GM12878 (cell line): ENCODE data around the gene STXBP1. TPM values are rescaled to one million over a fixed set of nuclear protein-coding genes. Genes with fewer than 3 reads are reported as not detected.

Experiments
- ATF7 ChIP-seq: fragments of 450-650 bp; IDR thresholded peaks from 2 replicates; pipeline ENCODE4 v1.6.1; 2016; ENCODE audit warnings: low read depth, mild to moderate bottlenecking
- CBX3 ChIP-seq: fragments of 200-600 bp; sonication (generic); IDR thresholded peaks from 2 replicates; pipeline ENCODE4 v1.6.1; 2016; ENCODE audit warnings: low read depth, borderline replicate concordance
- DPF2 ChIP-seq: fragments of 450-650 bp; IDR thresholded peaks from 2 replicates; pipeline ENCODE4 v1.6.1; 2017; ENCODE audit warnings: mild to moderate bottlenecking
- EGR1 ChIP-seq, 2 experiments: IDR thresholded peaks; 1 replicate in 1 of 2; 2 replicates in 1 of 2; pipeline ENCODE4 v1.6.1; 2011 to 2012; ENCODE audit warnings: low read depth in 2 of 2, low read length in 2 of 2, borderline replicate concordance in 1 of 2, mild to moderate bottlenecking in 1 of 2, moderate library complexity in 1 of 2
- EP300 ChIP-seq, 2 experiments: fragments of 150-350 bp in 1 of 2; IDR thresholded peaks; 2 replicates each; pipeline ENCODE4 v1.6.1; 2011 to 2012; ENCODE audit warnings: low read depth in 2 of 2, low read length in 2 of 2, borderline replicate concordance in 1 of 2, improper control_type of control experiment in 1 of 2, inconsistent platforms in 1 of 2; ENCODE audit not compliant: control insufficient read depth in 1 of 2
- FOXM1 ChIP-seq: IDR thresholded peaks from 2 replicates; pipeline ENCODE4 v1.6.1; 2012; ENCODE audit warnings: low read depth, mild to moderate bottlenecking, inconsistent platforms, low read length, moderate library complexity
- KAT2A ChIP-seq: conservative IDR thresholded peaks from 2 replicates; pipeline ENCODE4 v1.6.1; 2011; ENCODE audit warnings: low read depth, low read length; ENCODE audit not compliant: control insufficient read depth
- MEF2A ChIP-seq: IDR thresholded peaks from 2 replicates; pipeline ENCODE4 v1.6.1; 2011; ENCODE audit warnings: low read depth, mild to moderate bottlenecking, low read length, moderate library complexity; ENCODE audit not compliant: insufficient read depth
- MTA3 ChIP-seq: IDR thresholded peaks from 2 replicates; pipeline ENCODE4 v1.6.1; 2012; ENCODE audit warnings: low read length, inconsistent platforms, borderline replicate concordance
- NFXL1 ChIP-seq: fragments of 450-650 bp; IDR thresholded peaks from 2 replicates; pipeline ENCODE4 v1.6.1; 2017; ENCODE audit warnings: antibody characterized with exemption, mild to moderate bottlenecking, borderline replicate concordance
- NR2C2 ChIP-seq: IDR thresholded peaks from 2 replicates; pipeline ENCODE4 v1.6.1; 2011; ENCODE audit warnings: borderline replicate concordance, low read depth; ENCODE audit not compliant: control insufficient read depth, insufficient read length
- POLR2A ChIP-seq: IDR thresholded peaks from 2 replicates; pipeline ENCODE4 v1.6.1; 2011; ENCODE audit warnings: low read depth, mild to moderate bottlenecking, low read length
- POLR2AphosphoS5 ChIP-seq: IDR thresholded peaks from 2 replicates; pipeline ENCODE4 v1.6.1; 2011; ENCODE audit warnings: mild to moderate bottlenecking, low read length, inconsistent platforms
- STAT1 ChIP-seq: fragments of 450-650 bp; conservative IDR thresholded peaks from 2 replicates; pipeline ENCODE4 v1.6.1; 2014; ENCODE audit warnings: antibody characterized with exemption, mild to moderate bottlenecking
- SUZ12 ChIP-seq: fragments of 200-600 bp; sonication (generic); IDR thresholded peaks from one replicate; pipeline ENCODE4 v1.6.1; 2018; ENCODE audit warnings: antibody characterized with exemption, mild to moderate bottlenecking; ENCODE audit not compliant: unreplicated experiment
- YBX1 ChIP-seq: fragments of 450-650 bp; IDR thresholded peaks from 2 replicates; pipeline ENCODE4 v1.6.1; 2016; ENCODE audit warnings: antibody characterized with exemption
- ZNF384 ChIP-seq: IDR thresholded peaks from 2 replicates; pipeline ENCODE4 v1.6.1; 2012; ENCODE audit warnings: low read depth, mild to moderate bottlenecking, low read length, improper control_type of control experiment, borderline replicate concordance
- polyA plus RNA-seq, 11 experiments: library from polyadenylated mRNA; depleted of rRNA in 4 of 11; unstranded in 6 of 11; stranded (reverse) in 5 of 11; fragments of >200 nt; fragmentation: Nextera tagmentation in 4 of 11; fragmentation: Illumina TruSeq in 1 of 11; extraction: Ambion mirVana in 4 of 11; extraction: Trizol in 1 of 11; gene quantifications; 1 replicate in 1 of 11; 2 replicates in 10 of 11; pipeline versions ENCODE4 v1.2.1 to v1.2.3, GENCODE V29; 2011 to 2016; ENCODE audit warnings: inconsistent platforms in 2 of 11, missing spikeins in 2 of 11, low read depth in 1 of 11
- total RNA-seq, 4 experiments: library from RNA; depleted of rRNA in 3 of 4; stranded (reverse); fragments of >200 nt in 3 of 4; fragmentation: Illumina TruSeq in 1 of 4; extraction: Trizol in 1 of 4; gene quantifications; 2 replicates each; pipeline versions ENCODE4 v1.2.1 to v1.2.3, GENCODE V29; 2013 to 2021
- TF ChIP-seq, protein P1 (sequence below): fragments of 450-650 bp; formaldehyde crosslinking; IDR thresholded peaks from 2 replicates; pipeline ENCODE4 v1.4.0; 2022; ENCODE audit warnings: mild to moderate bottlenecking, moderate library complexity
- TF ChIP-seq, protein P2 (sequence below): IDR thresholded peaks from 2 replicates; pipeline ENCODE4 v1.6.1; 2011; ENCODE audit warnings: low read depth, mild to moderate bottlenecking, low read length, moderate library complexity, borderline replicate concordance; ENCODE audit errors: extremely low read depth
- TF ChIP-seq, protein P3 (sequence below): fragments of 150-350 bp; IDR thresholded peaks from 2 replicates; pipeline ENCODE4 v1.6.1; 2016; ENCODE audit warnings: low read depth, low read length

STXBP1 gene
- total and polyA plus RNA-seq, 10 of the 15 experiments (the other 5 are each of a cell fraction or from before 2014, with no cell fraction given): 0.08 to 0.85 (median 0.31) TPM; not detected in 3

DNA sequence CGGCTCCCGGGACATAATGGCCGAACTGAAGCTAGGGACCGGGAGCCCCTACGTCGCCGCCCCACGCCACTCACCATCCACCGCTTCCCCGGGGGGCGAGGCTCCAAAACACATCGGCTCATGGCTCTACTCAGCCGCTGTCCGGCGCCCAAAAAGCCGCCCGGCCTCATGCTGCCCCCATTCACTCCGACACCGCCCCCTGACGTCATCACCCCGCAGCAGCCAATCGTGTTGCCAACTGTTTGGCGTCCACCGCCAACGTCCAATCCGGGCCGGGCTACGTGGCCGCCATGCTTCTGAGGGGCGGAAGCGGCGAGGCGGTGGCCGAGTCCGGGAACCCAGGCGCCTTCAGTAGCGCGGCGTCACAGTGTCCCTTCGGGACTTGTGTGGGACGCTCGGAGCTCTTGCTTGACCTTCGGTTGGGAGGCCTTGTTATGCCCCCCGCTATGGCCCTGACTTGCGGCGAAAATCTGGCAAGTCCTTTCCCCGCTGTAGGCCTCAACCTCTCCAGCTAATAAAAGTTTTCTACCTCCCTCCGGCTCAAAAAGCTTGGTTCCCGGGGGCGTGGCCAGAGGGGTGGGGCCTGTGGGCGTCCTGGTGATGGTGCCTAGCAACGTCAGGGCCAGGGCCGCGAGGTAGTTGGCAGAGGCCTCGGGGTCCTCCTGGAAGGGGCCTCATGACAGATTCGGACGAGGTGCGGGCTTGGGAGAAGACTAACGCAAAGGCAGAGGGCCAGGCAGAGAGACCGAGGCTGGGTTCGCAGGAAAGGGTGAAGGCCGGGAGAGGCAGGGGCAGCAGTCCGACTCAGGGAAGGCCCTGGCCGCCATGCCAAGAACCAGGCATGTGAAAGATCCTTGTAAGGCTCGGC lies 103.6 kb downstream of the STXBP1 start, which contains the start of the genes PTRH1 and TTC16 (continued):
- TF ChIP-seq, protein P1, sequence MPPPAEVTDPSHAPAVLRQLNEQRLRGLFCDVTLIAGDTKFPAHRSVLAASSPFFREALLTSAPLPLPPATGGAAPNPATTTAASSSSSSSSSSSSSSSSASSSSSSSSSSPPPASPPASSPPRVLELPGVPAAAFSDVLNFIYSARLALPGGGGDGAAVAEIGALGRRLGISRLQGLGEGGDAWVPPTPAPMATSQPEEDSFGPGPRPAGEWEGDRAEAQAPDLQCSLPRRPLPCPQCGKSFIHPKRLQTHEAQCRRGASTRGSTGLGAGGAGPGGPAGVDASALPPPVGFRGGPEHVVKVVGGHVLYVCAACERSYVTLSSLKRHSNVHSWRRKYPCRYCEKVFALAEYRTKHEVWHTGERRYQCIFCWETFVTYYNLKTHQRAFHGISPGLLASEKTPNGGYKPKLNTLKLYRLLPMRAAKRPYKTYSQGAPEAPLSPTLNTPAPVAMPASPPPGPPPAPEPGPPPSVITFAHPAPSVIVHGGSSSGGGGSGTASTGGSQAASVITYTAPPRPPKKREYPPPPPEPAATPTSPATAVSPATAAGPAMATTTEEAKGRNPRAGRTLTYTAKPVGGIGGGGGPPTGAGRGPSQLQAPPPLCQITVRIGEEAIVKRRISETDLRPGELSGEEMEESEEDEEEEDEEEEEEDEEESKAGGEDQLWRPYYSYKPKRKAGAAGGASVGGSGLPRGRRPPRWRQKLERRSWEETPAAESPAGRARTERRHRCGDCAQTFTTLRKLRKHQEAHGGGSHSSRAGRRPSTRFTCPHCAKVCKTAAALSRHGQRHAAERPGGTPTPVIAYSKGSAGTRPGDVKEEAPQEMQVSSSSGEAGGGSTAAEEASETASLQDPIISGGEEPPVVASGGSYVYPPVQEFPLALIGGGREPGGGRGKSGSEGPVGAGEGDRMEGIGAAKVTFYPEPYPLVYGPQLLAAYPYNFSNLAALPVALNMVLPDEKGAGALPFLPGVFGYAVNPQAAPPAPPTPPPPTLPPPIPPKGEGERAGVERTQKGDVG (CRISPR knock-in tag): no peak
- 0 out of 2 replicates have a peak, but pooled peaks have one; percentile 41 for TF ChIP-seq POLR2AphosphoS5
- TF ChIP-seq MTA3: no peak
- TF ChIP-seq DPF2: 0 out of 2 replicates have a peak, but pooled peaks have one; percentile 58
- TF ChIP-seq CBX3: no peak
- no peak for TF ChIP-seq NR2C2
- no peak for TF ChIP-seq FOXM1
- TF ChIP-seq SUZ12: no peak
- peak; percentile 65 for TF ChIP-seq POLR2A
- TF ChIP-seq STAT1: 0 out of 2 replicates have a peak, but pooled peaks have one; percentile 68
- no peak for TF ChIP-seq MEF2A
- TF ChIP-seq, protein P2, sequence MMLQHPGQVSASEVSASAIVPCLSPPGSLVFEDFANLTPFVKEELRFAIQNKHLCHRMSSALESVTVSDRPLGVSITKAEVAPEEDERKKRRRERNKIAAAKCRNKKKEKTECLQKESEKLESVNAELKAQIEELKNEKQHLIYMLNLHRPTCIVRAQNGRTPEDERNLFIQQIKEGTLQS: no peak
- no peak for TF ChIP-seq NFXL1
- no peak for TF ChIP-seq ZNF384
- peak; percentile 99 for TF ChIP-seq ATF7
- no peak for TF ChIP-seq YBX1
- TF ChIP-seq EGR1 (IDR thresholded peaks at IDR 0.05; ENCODE audit: borderline replicate concordance in 1 of 2, low read depth in 2 of 2, low read length in 2 of 2): peak in 1 of 2 experiments; percentile 52; a peak in 1 of 3 replicates
- TF ChIP-seq EP300 (IDR thresholded peaks at IDR 0.05; ENCODE audit: borderline replicate concordance in 1 of 2, control insufficient read depth in 1 of 2, low read depth in 2 of 2, low read length in 2 of 2): no peak
- TF ChIP-seq, protein P3, sequence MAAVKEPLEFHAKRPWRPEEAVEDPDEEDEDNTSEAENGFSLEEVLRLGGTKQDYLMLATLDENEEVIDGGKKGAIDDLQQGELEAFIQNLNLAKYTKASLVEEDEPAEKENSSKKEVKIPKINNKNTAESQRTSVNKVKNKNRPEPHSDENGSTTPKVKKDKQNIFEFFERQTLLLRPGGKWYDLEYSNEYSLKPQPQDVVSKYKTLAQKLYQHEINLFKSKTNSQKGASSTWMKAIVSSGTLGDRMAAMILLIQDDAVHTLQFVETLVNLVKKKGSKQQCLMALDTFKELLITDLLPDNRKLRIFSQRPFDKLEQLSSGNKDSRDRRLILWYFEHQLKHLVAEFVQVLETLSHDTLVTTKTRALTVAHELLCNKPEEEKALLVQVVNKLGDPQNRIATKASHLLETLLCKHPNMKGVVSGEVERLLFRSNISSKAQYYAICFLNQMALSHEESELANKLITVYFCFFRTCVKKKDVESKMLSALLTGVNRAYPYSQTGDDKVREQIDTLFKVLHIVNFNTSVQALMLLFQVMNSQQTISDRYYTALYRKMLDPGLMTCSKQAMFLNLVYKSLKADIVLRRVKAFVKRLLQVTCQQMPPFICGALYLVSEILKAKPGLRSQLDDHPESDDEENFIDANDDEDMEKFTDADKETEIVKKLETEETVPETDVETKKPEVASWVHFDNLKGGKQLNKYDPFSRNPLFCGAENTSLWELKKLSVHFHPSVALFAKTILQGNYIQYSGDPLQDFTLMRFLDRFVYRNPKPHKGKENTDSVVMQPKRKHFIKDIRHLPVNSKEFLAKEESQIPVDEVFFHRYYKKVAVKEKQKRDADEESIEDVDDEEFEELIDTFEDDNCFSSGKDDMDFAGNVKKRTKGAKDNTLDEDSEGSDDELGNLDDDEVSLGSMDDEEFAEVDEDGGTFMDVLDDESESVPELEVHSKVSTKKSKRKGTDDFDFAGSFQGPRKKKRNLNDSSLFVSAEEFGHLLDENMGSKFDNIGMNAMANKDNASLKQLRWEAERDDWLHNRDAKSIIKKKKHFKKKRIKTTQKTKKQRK: no peak
- TF ChIP-seq KAT2A: no peak
